ENCODE measurements around the gene ADNP2. TPM values are rescaled to one million over a fixed set of nuclear protein-coding genes. Genes with fewer than 3 reads are reported as not detected.

Gene ADNP2
- total RNA-seq, 1 experiment from 2014 or later, result 12.6 TPM

DNA sequence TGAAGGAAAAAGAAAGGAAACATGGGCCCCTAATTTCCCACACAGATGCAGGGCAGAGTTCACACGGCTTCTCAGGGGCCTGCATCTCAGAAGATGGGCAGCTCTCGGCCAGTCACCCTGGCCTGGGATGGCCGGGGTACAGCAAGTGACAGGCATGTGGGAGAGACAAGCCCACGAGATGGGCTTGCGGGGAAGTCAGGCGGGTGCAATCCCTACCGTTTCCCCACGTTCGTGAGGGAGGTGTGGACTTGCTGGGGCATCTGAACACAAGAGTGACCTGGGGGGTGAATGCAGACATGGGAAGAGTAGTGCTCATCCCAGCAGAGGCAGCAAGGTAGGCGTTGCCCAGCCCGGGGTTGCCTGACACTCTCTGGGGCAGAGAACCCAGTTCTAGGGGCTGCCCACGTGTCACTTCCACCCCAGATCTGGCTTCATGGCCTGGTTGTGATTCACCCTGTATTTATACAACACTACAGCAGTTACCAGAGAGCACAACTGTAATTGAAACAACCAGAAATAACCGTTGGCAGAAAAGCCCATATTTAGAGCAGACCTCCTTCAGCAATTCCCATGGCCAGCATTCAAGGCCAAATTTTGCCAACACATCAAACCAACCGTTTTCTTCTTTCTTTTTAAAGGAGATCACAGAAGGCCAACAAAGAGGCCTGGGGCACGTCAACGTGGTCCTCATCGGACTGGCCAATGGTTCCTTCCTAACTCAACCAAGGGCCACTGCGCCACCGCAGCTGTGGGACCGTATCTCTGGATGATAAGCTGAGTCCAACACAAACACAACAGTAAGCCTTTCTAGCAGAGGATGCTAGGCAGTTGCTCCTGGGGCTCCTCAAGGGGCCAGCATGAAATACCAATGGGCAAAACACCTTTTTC, 79.8 kb downstream of the ADNP2 start:
- no peak overlapping the region for H3K4me2 ChIP-seq
- no peaks in the 10 kb centered on the region for H3F3A ChIP-seq (ENCODE audit: insufficient read depth, low read depth)
- no peaks in the 10 kb centered on the region for H3K36me3 ChIP-seq (ENCODE audit: low read depth)
- H3K79me2 ChIP-seq (ENCODE audit: low read depth), result no peaks in the 10 kb centered on the region
- CTCF ChIA-PET, result no interaction called here
- no peaks in the 10 kb centered on the region for H4K20me1 ChIP-seq (ENCODE audit: insufficient read depth)
- no peaks in the 10 kb centered on the region for H3K4me1 ChIP-seq (replicated peaks; ENCODE audit: insufficient read depth)
- no peaks in the 10 kb centered on the region for H3K9me3 ChIP-seq (ENCODE audit: insufficient read depth, low read depth)
- no peak overlapping the region for H3K27ac ChIP-seq
- intact Hi-C loops (cut with micrococcal nuclease; ENCODE audit: unreplicated experiment), result no loop called here
- H2AFZ ChIP-seq, result no peak overlapping the region
- H3K9me2 ChIP-seq (ENCODE audit: insufficient read depth), result no peaks in the 10 kb centered on the region
- BruUV-seq (replicated peaks), result no TSS peak
- TF ChIP-seq EZH2 (IDR thresholded peaks at IDR 0.05; ENCODE audit: low read depth), result no peak
- TF ChIP-seq, protein P1, sequence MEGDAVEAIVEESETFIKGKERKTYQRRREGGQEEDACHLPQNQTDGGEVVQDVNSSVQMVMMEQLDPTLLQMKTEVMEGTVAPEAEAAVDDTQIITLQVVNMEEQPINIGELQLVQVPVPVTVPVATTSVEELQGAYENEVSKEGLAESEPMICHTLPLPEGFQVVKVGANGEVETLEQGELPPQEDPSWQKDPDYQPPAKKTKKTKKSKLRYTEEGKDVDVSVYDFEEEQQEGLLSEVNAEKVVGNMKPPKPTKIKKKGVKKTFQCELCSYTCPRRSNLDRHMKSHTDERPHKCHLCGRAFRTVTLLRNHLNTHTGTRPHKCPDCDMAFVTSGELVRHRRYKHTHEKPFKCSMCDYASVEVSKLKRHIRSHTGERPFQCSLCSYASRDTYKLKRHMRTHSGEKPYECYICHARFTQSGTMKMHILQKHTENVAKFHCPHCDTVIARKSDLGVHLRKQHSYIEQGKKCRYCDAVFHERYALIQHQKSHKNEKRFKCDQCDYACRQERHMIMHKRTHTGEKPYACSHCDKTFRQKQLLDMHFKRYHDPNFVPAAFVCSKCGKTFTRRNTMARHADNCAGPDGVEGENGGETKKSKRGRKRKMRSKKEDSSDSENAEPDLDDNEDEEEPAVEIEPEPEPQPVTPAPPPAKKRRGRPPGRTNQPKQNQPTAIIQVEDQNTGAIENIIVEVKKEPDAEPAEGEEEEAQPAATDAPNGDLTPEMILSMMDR (conservative IDR thresholded peaks at IDR 0.05), result no peak
- no peak overlapping the region for H3K4me3 ChIP-seq
- POLR2A ChIA-PET (ENCODE audit: unreplicated experiment), result no interaction called here
- peaks cover 83% of the 10 kb centered on the region for H3K27me3 ChIP-seq (ENCODE audit: insufficient read depth, low read depth)
- DNase-seq, result no peak

DNA sequence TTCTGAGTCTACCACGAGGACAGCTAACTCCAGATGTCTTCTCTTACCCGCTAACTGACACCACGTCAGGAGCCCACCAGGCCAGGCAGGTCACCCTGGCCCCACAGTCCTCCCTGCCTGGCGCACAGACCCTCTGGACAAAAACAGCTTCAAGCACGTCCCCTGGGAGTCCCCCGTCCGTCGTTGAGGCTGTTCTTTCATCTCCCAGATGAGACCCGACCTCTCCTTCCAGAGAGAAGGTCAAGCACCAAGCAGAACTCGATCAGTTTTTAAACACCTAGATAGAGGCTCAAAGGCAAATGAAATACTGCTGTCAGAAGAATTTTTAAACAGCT, 80.4 kb downstream of the ADNP2 start:
- H3K27me3 ChIP-seq (ENCODE audit: insufficient read depth, low read depth), result peaks cover 82% of the 10 kb centered on the region
- no peaks in the 10 kb centered on the region for H3K4me1 ChIP-seq (replicated peaks; ENCODE audit: insufficient read depth)
- no peak overlapping the region for H2AFZ ChIP-seq
- CTCF ChIA-PET, result no interaction called here
- H3K4me3 ChIP-seq, result no peak overlapping the region
- TF ChIP-seq, protein P1 (conservative IDR thresholded peaks at IDR 0.05), result no peak
- TF ChIP-seq EZH2 (IDR thresholded peaks at IDR 0.05; ENCODE audit: low read depth), result no peak
- intact Hi-C loops (cut with micrococcal nuclease; ENCODE audit: unreplicated experiment), result no loop called here
- no peak overlapping the region for H3K27ac ChIP-seq
- no peaks in the 10 kb centered on the region for H3K36me3 ChIP-seq (ENCODE audit: low read depth)
- no peaks in the 10 kb centered on the region for H4K20me1 ChIP-seq (ENCODE audit: insufficient read depth)
- H3K4me2 ChIP-seq, result no peak overlapping the region
- no peaks in the 10 kb centered on the region for H3K9me3 ChIP-seq (ENCODE audit: insufficient read depth, low read depth)
- POLR2A ChIA-PET (ENCODE audit: unreplicated experiment), result no interaction called here
- H3K9me2 ChIP-seq (ENCODE audit: insufficient read depth), result no peaks in the 10 kb centered on the region
- H3K79me2 ChIP-seq (ENCODE audit: low read depth), result no peaks in the 10 kb centered on the region
- no TSS peak for BruUV-seq (replicated peaks)
- no peak for DNase-seq
- no peaks in the 10 kb centered on the region for H3F3A ChIP-seq (ENCODE audit: insufficient read depth, low read depth)

Other genes starting within 250 kb of the ADNP2 start
- gene SLC66A2, start 157.6 kb upstream of the ADNP2 start, total RNA-seq (2021), result 24.3 and 28.0 TPM in 2 replicates
- gene HSBP1L1, start 144.6 kb upstream of the ADNP2 start, total RNA-seq (2021), result 32.6 and 41.5 TPM in 2 replicates
- gene TXNL4A, start 120.7 kb upstream of the ADNP2 start, total RNA-seq (2021), result 106 and 120 TPM in 2 replicates
- 22.4 and 25.1 TPM in 2 replicates for gene RBFA, start 74.8 kb upstream of the ADNP2 start, total RNA-seq (2021)
- gene PARD6G, start 138.3 kb downstream of the ADNP2 start, total RNA-seq (2021), result 0.15 and 0.23 TPM in 2 replicates